Kasumi-1 (cell line): ENCODE results near the gene FOXF2.

Source experiments
- DNase-seq, 2 experiments: peaks; one replicate each; lab custom pipeline; 2025; lab: John Stamatoyannopoulos, UW

Gene FOXF2

GRCh38 chr6:1390946-1391799 lies 1.8 kb downstream of the FOXF2 start:
- no peak for DNase-seq

- DNase-seq = no peak
Observed at GRCh38 chr6:1391800-1392309, 2.5 kb downstream of the FOXF2 start.

- no peak for DNase-seq
Observed at GRCh38 chr6:1392813-1393640, 3.7 kb downstream of the FOXF2 start.

- no peak for DNase-seq
Observed at GRCh38 chr6:1393641-1394283, 4.4 kb downstream of the FOXF2 start.

GRCh38 chr6:1394514-1395463 lies 5.4 kb downstream of the FOXF2 start:
- no peak for DNase-seq

GRCh38 chr6:1395506-1395905 lies 6.1 kb downstream of the FOXF2 start:
- no peak for DNase-seq

GRCh38 chr6:1395941-1396908 lies 6.8 kb downstream of the FOXF2 start:
- no peak for DNase-seq

GRCh38 chr6:1396952-1397868 lies 7.8 kb downstream of the FOXF2 start:
- peak; percentile 51 to 75 for DNase-seq

- DNase-seq = no peak
Observed at GRCh38 chr6:1399085-1399780, 9.9 kb downstream of the FOXF2 start.

- DNase-seq = no peak
Observed at GRCh38 chr6:1400126-1400850, 10.9 kb downstream of the FOXF2 start.

GRCh38 chr6:1402369-1402768 lies 13.0 kb downstream of the FOXF2 start:
- DNase-seq = no peak

GRCh38 chr6:1402868-1403267 lies 13.5 kb downstream of the FOXF2 start:
- no peak for DNase-seq

GRCh38 chr6:1403851-1404712 lies 14.7 kb downstream of the FOXF2 start:
- no peak for DNase-seq

- no peak for DNase-seq
Observed at GRCh38 chr6:1404713-1405098, 15.3 kb downstream of the FOXF2 start.

- no peak for DNase-seq
Observed at GRCh38 chr6:1405221-1405620, 15.8 kb downstream of the FOXF2 start.

GRCh38 chr6:1406306-1407072 lies 17.1 kb downstream of the FOXF2 start:
- DNase-seq = peak; percentile 15 to 36
